Testis (tissue), 2 donors: ENCODE results near the gene SCRT2.

Experiments
- POLR2A ChIP-seq: fragments of 450-650 bp; IDR thresholded peaks from one replicate; pipeline ENCODE4 v1.6.1; 2017; ENCODE audit warnings: antibody characterized with exemption, mild to moderate bottlenecking, moderate library complexity
- TF ChIP-seq, protein P1 (sequence below), 3 experiments: fragments of 450-650 bp in 2 of 3; fragments of 200-600 bp in 1 of 3; sonication (generic) in 1 of 3; IDR thresholded peaks; one replicate each; pipeline ENCODE4 v1.5.1; 2016 to 2019; ENCODE audit warnings: antibody characterized with exemption in 3 of 3, mild to moderate bottlenecking in 2 of 3, moderate library complexity in 1 of 3

DNA sequence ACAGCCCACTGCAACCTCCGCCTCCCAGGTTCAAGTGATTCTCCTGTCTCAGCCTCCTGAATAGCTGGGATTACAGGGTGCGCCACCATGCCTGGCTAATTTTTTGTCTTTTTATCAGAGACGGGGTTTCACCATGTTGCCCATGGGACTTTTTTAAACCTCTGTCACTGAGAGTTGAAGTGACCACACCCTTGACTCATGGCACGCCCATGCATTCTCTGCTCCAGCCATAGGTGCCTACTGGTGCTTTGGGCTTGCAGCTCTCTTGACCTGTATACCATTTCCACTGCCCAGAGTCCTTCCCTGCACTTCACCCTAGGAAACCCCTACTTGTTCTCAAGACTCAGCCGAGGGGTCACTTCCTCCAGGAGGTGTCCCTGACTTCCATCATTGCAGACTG is 2.4 kb upstream of the SCRT2 start:
- TF ChIP-seq, protein P1, sequence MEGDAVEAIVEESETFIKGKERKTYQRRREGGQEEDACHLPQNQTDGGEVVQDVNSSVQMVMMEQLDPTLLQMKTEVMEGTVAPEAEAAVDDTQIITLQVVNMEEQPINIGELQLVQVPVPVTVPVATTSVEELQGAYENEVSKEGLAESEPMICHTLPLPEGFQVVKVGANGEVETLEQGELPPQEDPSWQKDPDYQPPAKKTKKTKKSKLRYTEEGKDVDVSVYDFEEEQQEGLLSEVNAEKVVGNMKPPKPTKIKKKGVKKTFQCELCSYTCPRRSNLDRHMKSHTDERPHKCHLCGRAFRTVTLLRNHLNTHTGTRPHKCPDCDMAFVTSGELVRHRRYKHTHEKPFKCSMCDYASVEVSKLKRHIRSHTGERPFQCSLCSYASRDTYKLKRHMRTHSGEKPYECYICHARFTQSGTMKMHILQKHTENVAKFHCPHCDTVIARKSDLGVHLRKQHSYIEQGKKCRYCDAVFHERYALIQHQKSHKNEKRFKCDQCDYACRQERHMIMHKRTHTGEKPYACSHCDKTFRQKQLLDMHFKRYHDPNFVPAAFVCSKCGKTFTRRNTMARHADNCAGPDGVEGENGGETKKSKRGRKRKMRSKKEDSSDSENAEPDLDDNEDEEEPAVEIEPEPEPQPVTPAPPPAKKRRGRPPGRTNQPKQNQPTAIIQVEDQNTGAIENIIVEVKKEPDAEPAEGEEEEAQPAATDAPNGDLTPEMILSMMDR (IDR thresholded peaks at IDR 0.05), result no peak
- no peak for TF ChIP-seq POLR2A
